ENCODE data around the gene CREB3L1.

CREB3L1 gene

GRCh38 chr11:46334211-46334610 is 56.7 kb downstream of the CREB3L1 start:
- in situ Hi-C loops (cut with HindIII; ENCODE audit: low pct_ligation_motif_present, low pct_unique_long_range_greater_than_20kb, low sequenced_read_pairs): no loop called here
- no peak for DNase-seq

- no peak for DNase-seq
- in situ Hi-C loops (cut with HindIII; ENCODE audit: low pct_ligation_motif_present, low pct_unique_long_range_greater_than_20kb, low sequenced_read_pairs): no loop called here
Observed at GRCh38 chr11:46335271-46335670, 57.8 kb downstream of the CREB3L1 start.

GRCh38 chr11:46335890-46336562 is 58.6 kb downstream of the CREB3L1 start:
- no peak for DNase-seq
- in situ Hi-C loops (cut with HindIII; ENCODE audit: low pct_ligation_motif_present, low pct_unique_long_range_greater_than_20kb, low sequenced_read_pairs): no loop called here

GRCh38 chr11:46336563-46337180 is 59.2 kb downstream of the CREB3L1 start:
- DNase-seq: no peak
- in situ Hi-C loops (cut with HindIII; ENCODE audit: low pct_ligation_motif_present, low pct_unique_long_range_greater_than_20kb, low sequenced_read_pairs): no loop called here

- in situ Hi-C loops (cut with HindIII; ENCODE audit: low pct_ligation_motif_present, low pct_unique_long_range_greater_than_20kb, low sequenced_read_pairs): no loop called here
- DNase-seq: no peak
Observed at GRCh38 chr11:46337626-46338345, 60.3 kb downstream of the CREB3L1 start.

GRCh38 chr11:46338636-46338987 is 61.1 kb downstream of the CREB3L1 start:
- in situ Hi-C loops (cut with HindIII; ENCODE audit: low pct_ligation_motif_present, low pct_unique_long_range_greater_than_20kb, low sequenced_read_pairs): no loop called here
- no peak for DNase-seq

GRCh38 chr11:46338988-46339666 is 61.7 kb downstream of the CREB3L1 start:
- in situ Hi-C loops (cut with HindIII; ENCODE audit: low pct_ligation_motif_present, low pct_unique_long_range_greater_than_20kb, low sequenced_read_pairs): no loop called here
- no peak for DNase-seq

GRCh38 chr11:46339816-46340215 is 62.4 kb downstream of the CREB3L1 start:
- no peak for DNase-seq
- in situ Hi-C loops (cut with HindIII; ENCODE audit: low pct_ligation_motif_present, low pct_unique_long_range_greater_than_20kb, low sequenced_read_pairs): no loop called here

- in situ Hi-C loops (cut with HindIII; ENCODE audit: low pct_ligation_motif_present, low pct_unique_long_range_greater_than_20kb, low sequenced_read_pairs): no loop called here
- no peak for DNase-seq
Observed at GRCh38 chr11:46341454-46341853, 64.0 kb downstream of the CREB3L1 start.

- DNase-seq: no peak
- in situ Hi-C loops (cut with HindIII; ENCODE audit: low pct_ligation_motif_present, low pct_unique_long_range_greater_than_20kb, low sequenced_read_pairs): no loop called here
Observed at GRCh38 chr11:46342239-46342638, 64.8 kb downstream of the CREB3L1 start.

- DNase-seq: no peak
- in situ Hi-C loops (cut with HindIII; ENCODE audit: low pct_ligation_motif_present, low pct_unique_long_range_greater_than_20kb, low sequenced_read_pairs): no loop called here
Observed at GRCh38 chr11:46343520-46343919, 66.1 kb downstream of the CREB3L1 start.

- DNase-seq: no peak
- in situ Hi-C loops (cut with HindIII; ENCODE audit: low pct_ligation_motif_present, low pct_unique_long_range_greater_than_20kb, low sequenced_read_pairs): no loop called here
Observed at GRCh38 chr11:46345131-46345597, 67.7 kb downstream of the CREB3L1 start.

- DNase-seq: no peak
- in situ Hi-C loops (cut with HindIII; ENCODE audit: low pct_ligation_motif_present, low pct_unique_long_range_greater_than_20kb, low sequenced_read_pairs): no loop called here
Observed at GRCh38 chr11:46345881-46346484, 68.5 kb downstream of the CREB3L1 start.

- DNase-seq: peak; percentile 79
- in situ Hi-C loops (cut with HindIII; ENCODE audit: low pct_ligation_motif_present, low pct_unique_long_range_greater_than_20kb, low sequenced_read_pairs): no loop called here
Observed at GRCh38 chr11:46346886-46347636, 69.6 kb downstream of the CREB3L1 start, which contains the start of gene DGKZ. Gene DGKZ, plus strand, starts transcription at chr11:46347463. Its CDS starts 197 bp downstream, at chr11:46347660.

GRCh38 chr11:46347637-46348311 is 70.3 kb downstream of the CREB3L1 start:
- DNase-seq: no peak
- in situ Hi-C loops (cut with HindIII; ENCODE audit: low pct_ligation_motif_present, low pct_unique_long_range_greater_than_20kb, low sequenced_read_pairs): no loop called here

GRCh38 chr11:46348566-46349401 is 71.3 kb downstream of the CREB3L1 start:
- in situ Hi-C loops (cut with HindIII; ENCODE audit: low pct_ligation_motif_present, low pct_unique_long_range_greater_than_20kb, low sequenced_read_pairs): no loop called here
- DNase-seq: no peak

GRCh38 chr11:46350695-46351094 is 73.2 kb downstream of the CREB3L1 start:
- no peak for DNase-seq
- in situ Hi-C loops (cut with HindIII; ENCODE audit: low pct_ligation_motif_present, low pct_unique_long_range_greater_than_20kb, low sequenced_read_pairs): no loop called here
